ENCODE results near the gene CYP2C8.

- no peak for TF ChIP-seq CTCF (IDR thresholded peaks at IDR 0.05)
- no peak for TF ChIP-seq EP300 (IDR thresholded peaks at IDR 0.05; ENCODE audit: low read depth)
Observed at GRCh38 chr10:94991243-94991888, 77.9 kb downstream of the CYP2C8 start.

Data from transverse colon (tissue), 3 donors.